ENCODE results near the gene SLC2A10. TPM values are rescaled to one million over a fixed set of nuclear protein-coding genes. Genes with fewer than 3 reads are reported as not detected.

The SLC2A10 gene
- total and polyA plus RNA-seq, 10 of the 15 experiments (the other 5 are each of a cell fraction or from before 2014, with no cell fraction given) = not detected

DNA sequence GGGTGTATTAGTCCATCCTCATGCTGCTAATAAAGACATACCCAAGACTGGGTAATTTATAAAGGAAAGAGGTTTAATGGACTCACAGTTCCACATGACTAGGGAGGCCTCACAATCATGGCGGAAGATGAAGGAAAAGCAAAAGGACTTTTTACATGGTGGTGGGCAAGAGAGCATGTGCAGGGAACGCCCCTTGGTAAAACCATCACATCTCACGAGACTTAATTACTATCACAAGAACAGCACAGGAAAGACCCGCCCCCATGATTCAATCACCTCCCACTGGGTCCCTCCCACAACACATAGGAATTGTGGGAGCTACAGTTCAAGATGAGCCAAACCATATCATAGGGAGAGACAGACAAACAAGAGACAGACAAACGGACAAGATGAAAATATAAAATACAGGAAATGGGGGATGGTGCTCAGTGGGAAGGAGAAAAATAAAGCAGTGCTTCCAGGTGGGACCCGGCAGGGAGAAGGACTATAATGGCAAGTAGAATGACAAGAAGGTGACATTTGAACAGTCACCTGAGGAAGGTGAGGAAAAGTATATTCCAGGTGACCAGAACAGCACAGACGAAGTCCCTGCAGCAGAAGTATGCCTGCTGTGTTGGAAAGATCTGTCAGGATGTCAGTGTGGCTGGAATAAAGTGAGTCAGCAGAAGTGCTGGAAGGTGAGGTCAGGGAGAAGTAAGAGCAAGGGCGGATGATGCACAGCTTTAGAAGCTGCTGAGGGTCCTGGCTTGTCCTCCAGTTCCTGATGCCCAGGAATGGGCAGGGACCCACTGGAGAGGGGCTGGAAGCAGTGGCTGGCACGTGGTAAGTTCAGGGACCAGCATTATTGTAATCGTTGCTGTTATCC, 61.1 kb downstream of the SLC2A10 start:
- FAIRE-seq (no peak), DNase-seq (ENCODE audit: low read depth, low spot score) (no peak), ATAC-seq (no peak)
- intact Hi-C loops (cut with micrococcal nuclease; ENCODE audit: unreplicated experiment) (no loop called here), in situ Hi-C loops (cut with MboI) (no loop called here)
- CTCF ChIA-PET = no interaction called here
- TF ChIP-seq, protein P1, sequence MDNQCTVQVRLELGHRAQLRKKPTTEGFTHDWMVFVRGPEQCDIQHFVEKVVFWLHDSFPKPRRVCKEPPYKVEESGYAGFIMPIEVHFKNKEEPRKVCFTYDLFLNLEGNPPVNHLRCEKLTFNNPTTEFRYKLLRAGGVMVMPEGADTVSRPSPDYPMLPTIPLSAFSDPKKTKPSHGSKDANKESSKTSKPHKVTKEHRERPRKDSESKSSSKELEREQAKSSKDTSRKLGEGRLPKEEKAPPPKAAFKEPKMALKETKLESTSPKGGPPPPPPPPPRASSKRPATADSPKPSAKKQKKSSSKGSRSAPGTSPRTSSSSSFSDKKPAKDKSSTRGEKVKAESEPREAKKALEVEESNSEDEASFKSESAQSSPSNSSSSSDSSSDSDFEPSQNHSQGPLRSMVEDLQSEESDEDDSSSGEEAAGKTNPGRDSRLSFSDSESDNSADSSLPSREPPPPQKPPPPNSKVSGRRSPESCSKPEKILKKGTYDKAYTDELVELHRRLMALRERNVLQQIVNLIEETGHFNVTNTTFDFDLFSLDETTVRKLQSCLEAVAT (IDR thresholded peaks at IDR 0.05) = no peak
- TF ChIP-seq NFYB (IDR thresholded peaks at IDR 0.05; ENCODE audit: insufficient read depth, low read depth, low read length) (no peak), IRF4 (IDR thresholded peaks at IDR 0.05; ENCODE audit: low read depth, low read length) (no peak), SUZ12 (IDR thresholded peaks at IDR 0.05; ENCODE audit: unreplicated experiment) (no peak), SRF (IDR thresholded peaks at IDR 0.05; ENCODE audit: low read depth in 2 of 2, low read length in 2 of 2) (no peak), MYB (IDR thresholded peaks at IDR 0.05; ENCODE audit: borderline replicate concordance, low read depth, low read length) (no peak), PAX5 (IDR thresholded peaks at IDR 0.05; ENCODE audit: borderline replicate concordance, low read depth, low read length) (no peak), CHD2 (IDR thresholded peaks at IDR 0.05; ENCODE audit: borderline replicate concordance, low read depth, low read length) (no peak), MTA3 (IDR thresholded peaks at IDR 0.05; ENCODE audit: borderline replicate concordance, low read length) (no peak), ASH2L (IDR thresholded peaks at IDR 0.05; ENCODE audit: borderline replicate concordance, low read depth) (no peak)
- TF ChIP-seq, protein P2, sequence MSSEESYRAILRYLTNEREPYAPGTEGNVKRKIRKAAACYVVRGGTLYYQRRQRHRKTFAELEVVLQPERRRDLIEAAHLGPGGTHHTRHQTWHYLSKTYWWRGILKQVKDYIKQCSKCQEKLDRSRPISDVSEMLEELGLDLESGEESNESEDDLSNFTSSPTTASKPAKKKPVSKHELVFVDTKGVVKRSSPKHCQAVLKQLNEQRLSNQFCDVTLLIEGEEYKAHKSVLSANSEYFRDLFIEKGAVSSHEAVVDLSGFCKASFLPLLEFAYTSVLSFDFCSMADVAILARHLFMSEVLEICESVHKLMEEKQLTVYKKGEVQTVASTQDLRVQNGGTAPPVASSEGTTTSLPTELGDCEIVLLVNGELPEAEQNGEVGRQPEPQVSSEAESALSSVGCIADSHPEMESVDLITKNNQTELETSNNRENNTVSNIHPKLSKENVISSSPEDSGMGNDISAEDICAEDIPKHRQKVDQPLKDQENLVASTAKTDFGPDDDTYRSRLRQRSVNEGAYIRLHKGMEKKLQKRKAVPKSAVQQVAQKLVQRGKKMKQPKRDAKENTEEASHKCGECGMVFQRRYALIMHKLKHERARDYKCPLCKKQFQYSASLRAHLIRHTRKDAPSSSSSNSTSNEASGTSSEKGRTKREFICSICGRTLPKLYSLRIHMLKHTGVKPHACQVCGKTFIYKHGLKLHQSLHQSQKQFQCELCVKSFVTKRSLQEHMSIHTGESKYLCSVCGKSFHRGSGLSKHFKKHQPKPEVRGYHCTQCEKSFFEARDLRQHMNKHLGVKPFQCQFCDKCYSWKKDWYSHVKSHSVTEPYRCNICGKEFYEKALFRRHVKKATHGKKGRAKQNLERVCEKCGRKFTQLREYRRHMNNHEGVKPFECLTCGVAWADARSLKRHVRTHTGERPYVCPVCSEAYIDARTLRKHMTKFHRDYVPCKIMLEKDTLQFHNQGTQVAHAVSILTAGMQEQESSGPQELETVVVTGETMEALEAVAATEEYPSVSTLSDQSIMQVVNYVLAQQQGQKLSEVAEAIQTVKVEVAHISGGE (CRISPR knock-in tag; IDR thresholded peaks at IDR 0.05) = no peak
- TF ChIP-seq, protein P3, sequence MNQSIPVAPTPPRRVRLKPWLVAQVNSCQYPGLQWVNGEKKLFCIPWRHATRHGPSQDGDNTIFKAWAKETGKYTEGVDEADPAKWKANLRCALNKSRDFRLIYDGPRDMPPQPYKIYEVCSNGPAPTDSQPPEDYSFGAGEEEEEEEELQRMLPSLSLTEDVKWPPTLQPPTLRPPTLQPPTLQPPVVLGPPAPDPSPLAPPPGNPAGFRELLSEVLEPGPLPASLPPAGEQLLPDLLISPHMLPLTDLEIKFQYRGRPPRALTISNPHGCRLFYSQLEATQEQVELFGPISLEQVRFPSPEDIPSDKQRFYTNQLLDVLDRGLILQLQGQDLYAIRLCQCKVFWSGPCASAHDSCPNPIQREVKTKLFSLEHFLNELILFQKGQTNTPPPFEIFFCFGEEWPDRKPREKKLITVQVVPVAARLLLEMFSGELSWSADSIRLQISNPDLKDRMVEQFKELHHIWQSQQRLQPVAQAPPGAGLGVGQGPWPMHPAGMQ (IDR thresholded peaks at IDR 0.05; ENCODE audit: borderline replicate concordance) = no peak
- 29% methylated on average over 10 of the region's 10 CpGs for WGBS (ENCODE audit: insufficient coverage, insufficient replicate concordance, low lambda C conversion rate, missing lambda C conversion rate)
- Histone ChIP-seq H3K27ac (ENCODE audit: control insufficient read depth, insufficient read depth) (no peak overlapping the region), H3K4me3 (no peak overlapping the region), H3K4me1 (ENCODE audit: control insufficient read depth, insufficient read depth, low read length) (no peaks in the 10 kb centered on the region), H3K27me3 (replicated peaks in 1 of 2; ENCODE audit: control insufficient read depth in 2 of 2, insufficient read depth in 2 of 2, low read length in 1 of 2) (no peaks in the 10 kb centered on the region; a peak in 2 of 4 replicates), H3K4me2 (ENCODE audit: control insufficient read depth, insufficient read depth) (no peak overlapping the region), H3K79me2 (ENCODE audit: control insufficient read depth, insufficient read depth, low read length) (no peaks in the 10 kb centered on the region), H2AFZ (ENCODE audit: control insufficient read depth, low read depth, low read length) (no peak overlapping the region), H3K36me3 (ENCODE audit: control insufficient read depth in 2 of 2, insufficient read depth in 2 of 2, low read length in 1 of 2) (no peaks in the 10 kb centered on the region), H4K20me1 (ENCODE audit: control insufficient read depth, insufficient read depth) (no peaks in the 10 kb centered on the region), H3K9me3 (replicated peaks; ENCODE audit: control insufficient read depth, insufficient read depth, low read length) (no peaks in the 10 kb centered on the region), H3K9ac (ENCODE audit: control insufficient read depth, insufficient read depth, low read length) (no peak overlapping the region)
- RAD21 ChIA-PET (ENCODE audit: unreplicated experiment) = no interaction called here
- POLR2A ChIA-PET = no interaction called here
- no TSS peak for BruUV-seq (replicated peaks)
- SMC1A ChIA-PET (ENCODE audit: uncharacterized antibody, unreplicated experiment) = interaction anchor here (0.7 kb wide), 1 partner anchor 614 kb away, joined by 3 read pairs; no protein-coding TSS in a partner anchor

Data from GM12878 (cell line).